Measurements from ENCODE around the gene SNRPD2.

DNA sequence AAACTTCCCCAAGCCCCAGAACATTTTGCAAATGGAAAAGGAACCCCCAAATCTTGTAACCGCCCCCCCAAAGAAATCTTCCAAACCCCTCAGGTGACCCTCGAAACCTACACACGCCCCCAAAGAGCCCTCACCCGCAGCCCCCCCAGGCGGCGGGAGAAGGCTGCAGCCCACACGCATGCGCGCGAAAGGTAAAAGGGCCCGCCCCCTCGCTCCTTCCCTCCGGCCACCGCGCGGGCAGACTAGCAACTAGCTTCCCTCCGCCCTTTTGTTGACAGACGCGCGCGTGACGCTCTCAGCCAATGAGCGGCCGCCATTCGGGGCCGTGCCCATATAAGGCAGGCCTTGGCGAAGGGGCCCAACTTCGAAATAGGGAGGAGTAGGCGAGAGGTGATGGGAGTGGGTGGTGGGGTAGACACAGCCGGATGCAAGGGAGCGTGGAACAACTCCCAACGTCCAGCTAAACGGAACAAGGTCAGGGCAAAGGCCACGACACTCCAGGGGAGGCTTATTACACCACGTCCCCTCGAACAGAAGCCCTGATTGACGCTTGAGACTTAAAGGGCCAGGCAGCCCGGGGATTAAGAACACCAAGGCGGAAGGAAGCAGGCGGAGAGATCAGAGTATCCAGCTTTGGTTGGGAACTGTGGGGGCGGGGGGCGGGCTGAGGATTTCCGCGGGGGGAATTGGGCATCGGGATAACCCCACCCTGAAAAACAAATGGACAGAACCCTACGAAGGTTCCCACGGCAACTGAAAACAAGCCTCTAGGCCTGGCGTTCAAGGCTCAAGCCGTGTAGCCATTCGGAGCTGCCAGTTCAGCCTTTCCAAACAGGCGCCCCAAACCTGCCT lies 25.6 kb upstream of the SNRPD2 start:
- TF ChIP-seq, protein P1, sequence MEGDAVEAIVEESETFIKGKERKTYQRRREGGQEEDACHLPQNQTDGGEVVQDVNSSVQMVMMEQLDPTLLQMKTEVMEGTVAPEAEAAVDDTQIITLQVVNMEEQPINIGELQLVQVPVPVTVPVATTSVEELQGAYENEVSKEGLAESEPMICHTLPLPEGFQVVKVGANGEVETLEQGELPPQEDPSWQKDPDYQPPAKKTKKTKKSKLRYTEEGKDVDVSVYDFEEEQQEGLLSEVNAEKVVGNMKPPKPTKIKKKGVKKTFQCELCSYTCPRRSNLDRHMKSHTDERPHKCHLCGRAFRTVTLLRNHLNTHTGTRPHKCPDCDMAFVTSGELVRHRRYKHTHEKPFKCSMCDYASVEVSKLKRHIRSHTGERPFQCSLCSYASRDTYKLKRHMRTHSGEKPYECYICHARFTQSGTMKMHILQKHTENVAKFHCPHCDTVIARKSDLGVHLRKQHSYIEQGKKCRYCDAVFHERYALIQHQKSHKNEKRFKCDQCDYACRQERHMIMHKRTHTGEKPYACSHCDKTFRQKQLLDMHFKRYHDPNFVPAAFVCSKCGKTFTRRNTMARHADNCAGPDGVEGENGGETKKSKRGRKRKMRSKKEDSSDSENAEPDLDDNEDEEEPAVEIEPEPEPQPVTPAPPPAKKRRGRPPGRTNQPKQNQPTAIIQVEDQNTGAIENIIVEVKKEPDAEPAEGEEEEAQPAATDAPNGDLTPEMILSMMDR (IDR thresholded peaks at IDR 0.05; ENCODE audit: insufficient read depth, low read length, poor library complexity, severe bottlenecking), result peak; percentile 12
- TF ChIP-seq EZH2phosphoT487 (conservative IDR thresholded peaks at IDR 0.05; ENCODE audit: low read length), result no peak
